Measurements from ENCODE around the gene TEX9. TPM values are rescaled to one million over a fixed set of nuclear protein-coding genes. Genes with fewer than 3 reads are reported as not detected.

Gene TEX9
- total RNA-seq, 2 experiments from 2014 or later = 1.1 to 1.4 TPM

DNA sequence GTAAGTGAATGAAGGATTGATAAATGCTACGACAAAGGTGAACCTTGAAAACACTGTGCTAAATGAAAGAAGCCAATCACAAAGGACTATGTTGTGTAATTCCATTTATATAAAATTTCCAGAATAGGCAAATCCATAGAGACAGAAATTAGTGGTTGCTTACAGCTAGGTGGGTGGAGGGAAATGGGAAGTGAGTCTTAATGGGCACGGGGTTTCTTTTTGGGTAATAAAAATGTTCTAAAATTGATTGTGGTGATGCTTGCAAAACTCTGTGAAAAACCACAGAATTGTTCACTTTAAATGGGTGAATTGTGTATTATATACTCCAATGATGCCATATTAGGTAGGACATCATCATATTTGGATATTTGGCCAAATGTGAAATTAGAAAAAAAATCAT, 20.9 kb upstream of the TEX9 start:
- no peak overlapping the region for H3K27ac Mint-ChIP-seq
- no peak for DNase-seq
- H3K36me3 Mint-ChIP-seq (ENCODE audit: low read depth) = no peaks in the 10 kb centered on the region
- CTCF ChIA-PET = no interaction called here
- H3K4me1 Mint-ChIP-seq (ENCODE audit: low read depth) = no peaks in the 10 kb centered on the region
- no peak overlapping the region for H3K4me3 Mint-ChIP-seq
- H3K27me3 Mint-ChIP-seq (ENCODE audit: low read depth) = peaks cover 7% of the 10 kb centered on the region
- no peaks in the 10 kb centered on the region for H3K9me3 Mint-ChIP-seq
- intact Hi-C loops (cut with micrococcal nuclease) = no loop called here

DNA sequence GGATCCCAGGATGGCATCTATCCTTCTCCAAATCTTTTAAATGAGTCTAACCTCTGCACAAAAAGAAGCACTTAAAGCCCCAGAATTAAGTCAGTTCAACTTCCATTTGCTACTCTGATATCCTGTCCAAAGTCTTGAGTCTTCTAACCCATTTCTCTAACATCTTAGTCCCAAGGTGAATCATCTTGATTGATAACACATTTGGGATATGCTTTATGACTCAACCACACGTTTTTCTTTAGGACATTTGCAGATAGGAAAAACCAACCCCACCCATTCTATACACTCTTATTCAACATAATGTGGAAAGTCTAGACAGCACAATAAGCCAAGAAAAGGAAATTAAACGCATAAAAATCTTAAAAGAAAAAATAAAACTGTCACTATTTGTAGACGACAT, 18.8 kb upstream of the TEX9 start:
- no peak overlapping the region for H3K27ac Mint-ChIP-seq

DNA sequence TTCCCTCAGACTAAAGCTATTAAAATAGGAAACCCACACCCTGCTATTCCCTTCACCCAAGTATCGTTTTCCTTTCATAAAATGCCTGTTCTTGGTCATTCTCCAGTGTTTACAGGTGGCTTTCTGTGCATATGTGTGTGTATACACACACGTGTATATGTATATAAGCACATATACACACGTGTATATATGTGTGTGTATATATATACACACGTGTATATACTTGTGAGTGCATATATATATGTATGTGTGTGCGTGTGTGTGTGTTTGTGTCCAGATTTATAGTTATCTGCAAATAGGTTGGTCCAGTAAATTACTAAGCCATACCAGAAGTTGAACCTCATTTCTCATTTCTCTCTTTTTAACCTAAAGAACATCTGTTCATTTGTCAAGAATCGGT, 15.7 kb upstream of the TEX9 start:
- no peak for DNase-seq
- H3K4me3 Mint-ChIP-seq = no peak overlapping the region
- CTCF ChIA-PET = interaction anchor here (0.8 kb wide), 1 partner anchor 56 kb away, joined by 3 read pairs; no protein-coding TSS in a partner anchor
- no peaks in the 10 kb centered on the region for H3K9me3 Mint-ChIP-seq
- no peaks in the 10 kb centered on the region for H3K4me1 Mint-ChIP-seq (ENCODE audit: low read depth)
- intact Hi-C loops (cut with micrococcal nuclease) = no loop called here
- H3K36me3 Mint-ChIP-seq (ENCODE audit: low read depth) = no peaks in the 10 kb centered on the region
- H3K27ac Mint-ChIP-seq = no peak overlapping the region
- H3K27me3 Mint-ChIP-seq (ENCODE audit: low read depth) = peaks cover 3% of the 10 kb centered on the region

More for the DNA sequence above, 18.8 kb upstream of the TEX9 start:
- DNase-seq = no peak
- CTCF ChIA-PET = interaction anchor here (0.7 kb wide), 1 partner anchor 571 kb away, joined by 3 read pairs; no protein-coding TSS in a partner anchor
- intact Hi-C loops (cut with micrococcal nuclease) = no loop called here
- H3K4me1 Mint-ChIP-seq (ENCODE audit: low read depth) = no peaks in the 10 kb centered on the region
- no peaks in the 10 kb centered on the region for H3K36me3 Mint-ChIP-seq (ENCODE audit: low read depth)
- H3K9me3 Mint-ChIP-seq = no peaks in the 10 kb centered on the region
- H3K27me3 Mint-ChIP-seq (ENCODE audit: low read depth) = peaks cover 7% of the 10 kb centered on the region
- no peak overlapping the region for H3K4me3 Mint-ChIP-seq

DNA sequence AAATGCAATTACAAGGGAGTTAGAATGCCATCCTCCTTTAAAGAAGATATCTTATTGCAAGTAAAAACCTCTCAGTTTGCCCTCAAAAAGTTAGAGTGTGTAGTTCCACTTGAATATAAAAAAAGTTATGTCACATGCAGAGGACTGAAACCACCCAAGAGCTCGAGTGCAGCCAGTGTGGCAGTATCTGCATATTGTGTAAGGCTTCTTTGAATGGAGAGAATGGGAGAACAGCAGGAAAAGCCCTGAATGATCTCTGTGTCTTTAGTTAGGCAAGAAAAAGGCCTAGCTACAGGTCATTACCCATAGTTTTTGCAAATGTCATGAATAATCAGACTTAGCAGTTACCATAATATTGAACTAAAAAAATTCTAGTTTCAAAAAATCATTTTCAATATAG, 13.9 kb upstream of the TEX9 start:
- H3K4me3 Mint-ChIP-seq = no peak overlapping the region
- no peaks in the 10 kb centered on the region for H3K36me3 Mint-ChIP-seq (ENCODE audit: low read depth)
- H3K27me3 Mint-ChIP-seq (ENCODE audit: low read depth) = peaks cover 3% of the 10 kb centered on the region
- no peaks in the 10 kb centered on the region for H3K4me1 Mint-ChIP-seq (ENCODE audit: low read depth)
- H3K9me3 Mint-ChIP-seq = no peaks in the 10 kb centered on the region
- CTCF ChIA-PET = no interaction called here
- DNase-seq = no peak
- intact Hi-C loops (cut with micrococcal nuclease) = no loop called here
- H3K27ac Mint-ChIP-seq = no peak overlapping the region

DNA sequence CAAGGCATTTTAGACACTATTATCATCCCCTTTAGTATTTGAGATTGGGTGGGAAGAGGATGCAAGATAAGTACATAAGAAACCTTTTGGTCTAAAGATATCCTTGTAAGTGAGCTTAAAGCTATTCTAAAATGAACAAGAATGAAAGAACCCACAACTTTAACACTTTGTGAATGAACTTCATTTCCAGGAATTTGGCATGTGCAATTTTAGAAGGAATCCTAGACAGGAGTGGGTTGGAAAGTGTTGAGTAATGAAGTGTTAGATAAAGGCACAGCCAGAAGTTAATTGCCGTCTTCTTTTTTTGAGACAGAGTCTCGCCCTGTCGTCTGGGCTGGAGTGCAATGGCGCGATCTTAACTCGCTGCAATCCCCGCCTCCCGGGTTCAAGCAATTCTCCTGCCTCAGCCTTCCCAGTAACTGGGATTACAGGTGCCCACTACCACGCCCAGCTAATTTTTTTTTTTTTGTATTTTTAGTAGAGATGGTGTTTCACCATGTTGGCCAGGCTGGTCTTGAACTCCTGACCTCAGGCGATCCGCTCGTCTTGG, 13.2 kb upstream of the TEX9 start:
- intact Hi-C loops (cut with micrococcal nuclease) = no loop called here
- CTCF ChIA-PET = no interaction called here
- no peak overlapping the region for H3K27ac Mint-ChIP-seq

DNA sequence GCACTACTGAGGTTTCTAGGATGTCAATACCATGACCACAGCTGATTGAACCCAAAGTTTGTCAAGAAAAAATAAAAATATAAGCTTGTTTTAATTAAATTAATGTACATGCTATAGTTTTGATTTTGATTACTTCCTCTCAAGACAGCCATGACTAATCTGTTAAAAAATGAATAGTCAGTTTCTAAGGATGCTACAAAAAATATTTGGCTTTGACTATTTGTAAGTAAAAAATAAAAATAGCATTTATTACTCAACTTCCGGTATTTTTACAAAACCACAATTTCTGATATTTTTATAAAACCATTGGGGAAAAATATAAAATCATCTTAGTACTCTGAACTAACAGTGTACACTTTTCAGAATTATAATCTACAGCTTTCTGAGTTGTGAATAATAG, 12.1 kb upstream of the TEX9 start:
- Mint-ChIP-seq H3K36me3 (ENCODE audit: low read depth) (no peaks in the 10 kb centered on the region), H3K27me3 (ENCODE audit: low read depth) (peaks cover 3% of the 10 kb centered on the region), H3K4me1 (ENCODE audit: low read depth) (no peaks in the 10 kb centered on the region), H3K4me3 (no peak overlapping the region), H3K9me3 (no peaks in the 10 kb centered on the region), H3K27ac (no peak overlapping the region)
- no peak for DNase-seq
- intact Hi-C loops (cut with micrococcal nuclease) = no loop called here
- CTCF ChIA-PET = no interaction called here

More for the DNA sequence above, 13.2 kb upstream of the TEX9 start:
- DNase-seq = no peak
- Mint-ChIP-seq H3K36me3 (ENCODE audit: low read depth) (no peaks in the 10 kb centered on the region), H3K27me3 (ENCODE audit: low read depth) (peaks cover 3% of the 10 kb centered on the region), H3K4me1 (ENCODE audit: low read depth) (no peaks in the 10 kb centered on the region), H3K9me3 (no peaks in the 10 kb centered on the region), H3K4me3 (no peak overlapping the region)

DNA sequence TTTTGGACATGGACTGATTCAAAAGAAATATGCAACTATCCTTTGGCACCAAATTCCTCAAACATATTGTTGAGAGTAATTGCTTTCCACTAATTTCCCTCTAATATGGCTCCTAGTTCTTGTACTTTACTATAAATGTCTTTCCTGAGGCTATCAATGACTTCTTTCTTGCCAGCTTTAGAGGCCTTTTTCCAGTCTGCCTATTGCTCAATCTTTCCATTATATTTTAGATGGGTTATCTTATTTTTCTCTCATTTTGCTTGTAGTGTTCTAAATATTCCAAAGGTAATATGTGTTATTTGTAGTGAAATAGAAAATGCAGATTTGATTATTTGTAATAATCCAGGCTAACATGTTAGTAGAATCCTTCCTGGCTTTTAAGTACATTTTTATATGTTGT, 11.5 kb upstream of the TEX9 start:
- H3K4me3 Mint-ChIP-seq = no peak overlapping the region
- H3K36me3 Mint-ChIP-seq (ENCODE audit: low read depth) = no peaks in the 10 kb centered on the region
- no peak for DNase-seq
- H3K27me3 Mint-ChIP-seq (ENCODE audit: low read depth) = peaks cover 4% of the 10 kb centered on the region
- H3K9me3 Mint-ChIP-seq = no peaks in the 10 kb centered on the region
- no peaks in the 10 kb centered on the region for H3K4me1 Mint-ChIP-seq (ENCODE audit: low read depth)
- CTCF ChIA-PET = no interaction called here
- intact Hi-C loops (cut with micrococcal nuclease) = no loop called here
- H3K27ac Mint-ChIP-seq = no peak overlapping the region

DNA sequence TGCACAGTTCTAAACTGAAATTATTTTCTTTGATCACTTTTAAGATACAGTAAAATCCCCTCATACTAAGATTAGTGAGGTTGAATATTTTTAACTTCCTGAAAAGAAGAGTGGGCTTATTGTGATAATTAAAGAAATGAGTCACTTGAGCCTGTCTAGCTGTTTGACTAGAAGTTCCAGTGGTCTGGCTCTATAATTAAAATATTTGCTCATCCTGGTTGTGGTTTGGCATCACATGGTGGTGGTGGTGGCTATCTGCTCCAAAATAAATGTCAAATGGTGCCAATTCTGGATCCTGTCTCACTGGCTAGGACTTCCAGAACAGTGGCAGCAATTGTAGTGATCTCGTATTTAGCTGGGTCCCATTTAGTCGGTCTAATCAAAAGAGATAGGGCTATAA, 8.6 kb upstream of the TEX9 start:
- intact Hi-C loops (cut with micrococcal nuclease) = loop anchor here (2.0 kb wide), 1 partner anchor 20 kb away; no protein-coding TSS in a partner anchor
- Mint-ChIP-seq H3K4me3 (no peak overlapping the region), H3K4me1 (ENCODE audit: low read depth) (no peaks in the 10 kb centered on the region), H3K27ac (no peak overlapping the region), H3K36me3 (ENCODE audit: low read depth) (no peaks in the 10 kb centered on the region), H3K27me3 (ENCODE audit: low read depth) (peaks cover 3% of the 10 kb centered on the region), H3K9me3 (no peaks in the 10 kb centered on the region)
- CTCF ChIA-PET = no interaction called here
- no peak for DNase-seq

DNA sequence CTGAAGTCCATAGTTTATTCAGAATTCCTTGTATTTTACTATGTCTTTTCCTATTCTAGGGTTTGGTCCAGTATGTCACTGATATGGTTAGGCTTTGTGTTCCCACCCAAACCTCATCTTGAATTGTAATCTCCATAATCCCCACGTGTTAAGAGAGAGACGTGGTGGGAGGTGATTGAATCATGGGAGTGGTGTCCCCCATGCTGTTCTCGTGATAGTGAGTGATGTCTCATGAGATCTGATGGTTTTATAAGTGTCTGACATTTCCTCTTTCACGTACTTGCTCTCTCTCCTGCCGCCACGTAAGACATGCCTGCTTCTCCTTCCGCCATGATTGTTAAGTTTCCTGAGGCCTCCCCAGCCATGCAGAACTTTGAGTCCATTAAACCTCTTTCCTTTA, 6.6 kb upstream of the TEX9 start:
- Mint-ChIP-seq H3K27ac (no peak overlapping the region), H3K9me3 (peaks cover 2% of the 10 kb centered on the region), H3K4me1 (ENCODE audit: low read depth) (no peaks in the 10 kb centered on the region), H3K27me3 (ENCODE audit: low read depth) (peaks cover 3% of the 10 kb centered on the region), H3K4me3 (no peak overlapping the region), H3K36me3 (ENCODE audit: low read depth) (no peaks in the 10 kb centered on the region)
- CTCF ChIA-PET = no interaction called here
- no peak for DNase-seq
- intact Hi-C loops (cut with micrococcal nuclease) = no loop called here

DNA sequence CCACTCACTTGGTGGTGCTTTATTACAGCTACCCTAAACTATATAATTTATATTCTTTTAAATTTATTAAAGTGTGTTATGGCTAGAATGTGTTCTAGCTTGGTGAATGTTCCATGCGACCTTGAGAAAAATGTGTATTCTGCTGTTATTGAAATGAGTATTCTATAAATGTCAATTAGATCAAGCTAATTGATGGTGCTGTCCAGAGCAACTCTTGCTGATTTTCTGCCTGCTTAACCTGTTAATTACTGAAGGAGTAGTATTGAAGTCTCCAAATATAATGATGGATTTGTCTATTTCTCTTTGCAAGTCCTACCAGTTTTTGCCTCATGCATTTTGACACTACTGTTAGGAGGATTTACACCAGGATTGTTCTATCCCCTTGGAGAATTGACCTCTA, 3.2 kb upstream of the TEX9 start:
- peaks cover 21% of the 10 kb centered on the region for H3K27me3 Mint-ChIP-seq (ENCODE audit: low read depth)
- peaks cover 2% of the 10 kb centered on the region for H3K9me3 Mint-ChIP-seq
- CTCF ChIA-PET = no interaction called here

DNA sequence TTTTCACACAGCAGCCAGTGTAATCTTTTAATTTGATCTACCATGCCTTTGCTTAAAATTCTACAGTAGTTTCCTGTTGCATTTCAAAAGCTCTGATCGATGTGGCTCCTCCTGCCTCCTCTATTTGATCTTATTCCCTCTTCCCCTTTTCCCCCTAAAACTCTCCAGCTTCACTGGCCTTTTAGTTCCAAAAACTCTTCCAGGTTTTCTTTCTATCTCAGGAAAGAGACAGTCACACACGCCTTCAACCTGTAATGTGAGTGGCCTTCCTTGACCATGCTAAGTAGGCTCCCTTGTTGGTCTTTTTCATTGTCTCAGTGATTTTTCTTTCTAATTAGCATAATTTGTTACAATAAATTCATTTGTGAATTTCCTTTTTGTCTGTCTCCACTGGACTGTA, 985 bp downstream of the TEX9 start:
- Mint-ChIP-seq H3K27ac (no peak overlapping the region), H3K27me3 (ENCODE audit: low read depth) (peaks cover 38% of the 10 kb centered on the region), H3K9me3 (peaks cover 2% of the 10 kb centered on the region), H3K4me3 (peak overlapping the region; percentile 75), H3K4me1 (ENCODE audit: low read depth) (peaks cover 11% of the 10 kb centered on the region), H3K36me3 (ENCODE audit: low read depth) (no peaks in the 10 kb centered on the region)
- intact Hi-C loops (cut with micrococcal nuclease) = loop anchor here (10.0 kb wide), 1 partner anchor 99 kb away; the partner anchor contains the start of gene MNS1
- no peak for DNase-seq
- CTCF ChIA-PET = no interaction called here

More for the DNA sequence above, 3.2 kb upstream of the TEX9 start:
- no peaks in the 10 kb centered on the region for H3K36me3 Mint-ChIP-seq (ENCODE audit: low read depth)
- no peak for DNase-seq
- H3K27ac Mint-ChIP-seq = no peak overlapping the region
- H3K4me1 Mint-ChIP-seq (ENCODE audit: low read depth) = peaks cover 9% of the 10 kb centered on the region
- intact Hi-C loops (cut with micrococcal nuclease) = loop anchor here (10.0 kb wide), 1 partner anchor 103 kb away; the partner anchor contains the start of gene MNS1
- no peak overlapping the region for H3K4me3 Mint-ChIP-seq

DNA sequence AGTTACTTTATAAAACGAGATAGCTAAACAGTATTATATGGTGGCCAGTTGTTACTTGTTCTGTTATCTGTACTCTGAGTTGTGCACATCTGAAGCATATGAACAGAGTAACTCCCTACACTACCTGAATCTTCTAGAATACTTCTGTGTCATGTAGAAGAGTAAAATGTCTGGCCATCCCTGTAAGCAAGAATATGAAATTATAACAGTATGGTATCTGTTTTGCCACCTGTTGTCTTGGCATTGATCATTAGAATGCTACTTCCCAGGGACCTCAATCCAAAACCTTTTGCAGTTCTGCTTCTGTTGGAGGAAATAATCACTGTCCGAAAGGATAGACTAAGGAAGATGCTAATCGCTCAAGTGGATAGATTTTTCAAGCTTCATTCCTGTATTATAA, 1.9 kb downstream of the TEX9 start:
- intact Hi-C loops (cut with micrococcal nuclease) = loop anchor here (10.0 kb wide), 1 partner anchor 98 kb away; the partner anchor contains the start of gene MNS1

DNA sequence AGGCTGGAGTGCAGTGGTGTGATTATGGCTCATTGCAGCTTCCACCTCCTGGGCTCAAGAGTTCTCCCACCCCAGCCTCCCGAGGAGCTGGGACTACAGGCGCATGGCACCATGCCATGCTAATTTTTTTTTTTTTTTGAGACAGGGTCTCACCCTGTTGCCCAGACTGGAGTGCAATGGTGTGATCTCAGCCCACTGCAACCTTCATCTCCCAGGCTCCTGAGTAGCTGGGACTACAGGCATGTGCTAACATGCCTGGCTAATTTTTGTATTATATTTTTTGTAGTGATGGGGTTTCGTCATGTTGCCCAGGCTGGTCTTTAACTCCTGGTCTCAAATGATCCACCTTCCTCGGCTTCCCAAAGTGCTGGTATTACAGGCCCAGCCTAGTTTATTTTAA, 4.0 kb downstream of the TEX9 start:
- intact Hi-C loops (cut with micrococcal nuclease) = loop anchor here (10.0 kb wide), 1 partner anchor 96 kb away; the partner anchor contains the start of gene MNS1
- H3K27me3 Mint-ChIP-seq (ENCODE audit: low read depth) = peaks cover 41% of the 10 kb centered on the region
- peaks cover 18% of the 10 kb centered on the region for H3K4me1 Mint-ChIP-seq (ENCODE audit: low read depth)
- CTCF ChIA-PET = no interaction called here
- H3K36me3 Mint-ChIP-seq (ENCODE audit: low read depth) = no peaks in the 10 kb centered on the region
- H3K27ac Mint-ChIP-seq = no peak overlapping the region
- no peak overlapping the region for H3K4me3 Mint-ChIP-seq
- DNase-seq = no peak
- no peaks in the 10 kb centered on the region for H3K9me3 Mint-ChIP-seq

More for the DNA sequence above, 1.9 kb downstream of the TEX9 start:
- H3K36me3 Mint-ChIP-seq (ENCODE audit: low read depth) = no peaks in the 10 kb centered on the region
- CTCF ChIA-PET = no interaction called here
- H3K27me3 Mint-ChIP-seq (ENCODE audit: low read depth) = peaks cover 38% of the 10 kb centered on the region
- H3K9me3 Mint-ChIP-seq = no peaks in the 10 kb centered on the region
- no peak for DNase-seq
- H3K4me3 Mint-ChIP-seq = no peak overlapping the region
- no peak overlapping the region for H3K27ac Mint-ChIP-seq
- H3K4me1 Mint-ChIP-seq (ENCODE audit: low read depth) = peaks cover 18% of the 10 kb centered on the region

All from activated naive CD4-positive, alpha-beta T cell treated with anti-CD3 and anti-CD28 coated beads for 36 hours (primary cell).